ENCODE data around the gene TBX4. TPM values are rescaled to one million over a fixed set of nuclear protein-coding genes. Genes with fewer than 3 reads are reported as not detected.

Gene TBX4
- total RNA-seq, 1 experiment from 2014 or later, result not detected

DNA sequence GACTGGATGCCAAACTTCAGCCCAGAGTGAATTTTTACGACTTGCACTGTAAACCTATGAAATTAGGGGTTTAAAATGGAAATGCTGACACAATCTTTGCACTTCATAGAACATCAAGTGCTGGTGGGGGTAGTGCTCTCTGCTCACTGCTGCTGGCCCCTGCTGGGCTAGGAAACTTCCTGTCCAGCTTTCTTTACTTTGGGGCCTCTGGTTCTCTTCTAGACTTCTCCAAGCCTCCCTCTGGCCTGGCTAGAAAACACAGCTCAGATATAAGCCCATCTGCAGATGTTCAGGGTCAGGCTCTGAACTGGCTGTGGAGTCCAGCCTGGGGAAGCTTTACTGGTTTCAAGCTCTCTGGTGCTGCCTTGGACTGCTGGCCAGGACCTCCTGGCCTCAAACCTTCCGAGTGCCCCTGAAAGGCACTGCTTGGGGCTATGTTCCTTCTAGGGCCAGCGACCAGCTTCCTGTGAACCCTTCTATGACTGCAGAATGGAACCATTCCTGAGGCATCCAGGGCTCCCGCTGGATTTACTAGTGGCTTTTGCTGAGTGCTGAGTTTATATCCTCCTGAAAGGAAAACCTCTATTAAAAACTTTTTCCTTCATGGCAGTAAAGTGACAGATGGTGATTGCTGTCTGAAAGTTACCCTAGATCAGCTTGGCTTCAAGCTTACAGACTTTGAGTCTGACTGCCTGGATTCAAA lies 59.4 kb downstream of the TBX4 start:
- Histone ChIP-seq H3K9me3 (ENCODE audit: control insufficient read depth, low read depth, low read length) (no peaks in the 10 kb centered on the region), H3T11ph (ENCODE audit: low read length) (no peak overlapping the region), H3K4me2 (ENCODE audit: insufficient read depth, insufficient read length, low read length) (no peak overlapping the region), H2BK5ac (ENCODE audit: insufficient read length, low read length) (no peak overlapping the region), H2AFZ (ENCODE audit: low read length) (no peak overlapping the region), H4K8ac (replicated peaks; ENCODE audit: insufficient read length, low read depth, low read length) (no peak overlapping the region), H4K20me1 (ENCODE audit: control insufficient read depth, insufficient read depth, insufficient read length) (no peaks in the 10 kb centered on the region), H3K4me1 (ENCODE audit: insufficient read depth, low read length) (no peaks in the 10 kb centered on the region), H3K23ac (ENCODE audit: insufficient read length, low read depth, low read length) (no peak overlapping the region), H3K79me1 (ENCODE audit: insufficient read depth, low read depth, low read length, poor library complexity, severe bottlenecking) (no peaks in the 10 kb centered on the region), H3K4ac (ENCODE audit: low read depth, low read length) (no peak overlapping the region), H4K5ac (ENCODE audit: insufficient read length, low read depth, low read length) (no peak overlapping the region), H2BK15ac (ENCODE audit: low read depth, low read length) (no peak overlapping the region), H2AK5ac (ENCODE audit: insufficient read length, low read length) (no peak overlapping the region), H3K79me2 (ENCODE audit: insufficient read depth, low read length) (no peaks in the 10 kb centered on the region), H2BK20ac (ENCODE audit: low read depth, low read length, poor library complexity, severe bottlenecking) (no peak overlapping the region), H3K27me3 (ENCODE audit: insufficient read depth, low read length) (no peaks in the 10 kb centered on the region), H3K14ac (ENCODE audit: insufficient read depth, low read length) (no peak overlapping the region), H3K18ac (ENCODE audit: insufficient read length, low read depth, low read length) (no peak overlapping the region), H4K91ac (ENCODE audit: insufficient read length, low read depth, low read length) (no peak overlapping the region), H2BK120ac (ENCODE audit: low read depth, low read length, poor library complexity, severe bottlenecking) (no peak overlapping the region), H3K56ac (ENCODE audit: insufficient read length, low read depth, low read length) (no peak overlapping the region), H3K27ac (ENCODE audit: insufficient read length, low read depth, low read length) (no peak overlapping the region), H3K23me2 (ENCODE audit: insufficient read length, low read depth, low read length, poor library complexity, severe bottlenecking) (no peaks in the 10 kb centered on the region), H2BK12ac (ENCODE audit: insufficient read length, low read depth, low read length) (no peak overlapping the region), H3K9ac (ENCODE audit: extremely low read depth, insufficient read length, low read length) (no peak overlapping the region)
- no peak overlapping the region for H3K4me3 Mint-ChIP-seq
- no peak overlapping the region for H3K27ac Mint-ChIP-seq
- H3K27me3 Mint-ChIP-seq (ENCODE audit: low read depth), result peaks cover 2% of the 10 kb centered on the region; the same call in 1 of the 2 replicates
- TF ChIP-seq, protein P1, sequence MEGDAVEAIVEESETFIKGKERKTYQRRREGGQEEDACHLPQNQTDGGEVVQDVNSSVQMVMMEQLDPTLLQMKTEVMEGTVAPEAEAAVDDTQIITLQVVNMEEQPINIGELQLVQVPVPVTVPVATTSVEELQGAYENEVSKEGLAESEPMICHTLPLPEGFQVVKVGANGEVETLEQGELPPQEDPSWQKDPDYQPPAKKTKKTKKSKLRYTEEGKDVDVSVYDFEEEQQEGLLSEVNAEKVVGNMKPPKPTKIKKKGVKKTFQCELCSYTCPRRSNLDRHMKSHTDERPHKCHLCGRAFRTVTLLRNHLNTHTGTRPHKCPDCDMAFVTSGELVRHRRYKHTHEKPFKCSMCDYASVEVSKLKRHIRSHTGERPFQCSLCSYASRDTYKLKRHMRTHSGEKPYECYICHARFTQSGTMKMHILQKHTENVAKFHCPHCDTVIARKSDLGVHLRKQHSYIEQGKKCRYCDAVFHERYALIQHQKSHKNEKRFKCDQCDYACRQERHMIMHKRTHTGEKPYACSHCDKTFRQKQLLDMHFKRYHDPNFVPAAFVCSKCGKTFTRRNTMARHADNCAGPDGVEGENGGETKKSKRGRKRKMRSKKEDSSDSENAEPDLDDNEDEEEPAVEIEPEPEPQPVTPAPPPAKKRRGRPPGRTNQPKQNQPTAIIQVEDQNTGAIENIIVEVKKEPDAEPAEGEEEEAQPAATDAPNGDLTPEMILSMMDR (conservative IDR thresholded peaks at IDR 0.05), result no peak
- no peaks in the 10 kb centered on the region for H3K9me3 Mint-ChIP-seq
- no peaks in the 10 kb centered on the region for H3K36me3 Mint-ChIP-seq (ENCODE audit: insufficient read depth in 1 of 3, low read depth in 3 of 3)
- H3K4me1 Mint-ChIP-seq, result no peaks in the 10 kb centered on the region
- whole genome bisulfite sequencing (ENCODE audit: extremely low coverage, insufficient read length, low lambda C conversion rate), result no CpG with 5 or more reads among the region's 4 CpGs
- no peak for DNase-seq

All from H9 (cell line).